MM.1S (cell line): ENCODE data around the gene BCL10.

Experiments
- DNase-seq: peaks from one replicate; pipeline ENCODE4 v3.0.0-alpha.2; 2015
- H2AFZ ChIP-seq: fragments of 300-600 bp; sonication (generic); 2 replicates; pipeline ENCODE4 v1.6.0; 2016; ENCODE audit warnings: antibody characterized with exemption, low read length
- H3F3A ChIP-seq: fragments of 300-600 bp; sonication (generic); 2 replicates; pipeline ENCODE4 v1.6.1; 2016; ENCODE audit warnings: mild to moderate bottlenecking, antibody characterized with exemption, low read length, moderate library complexity, mixed read lengths; ENCODE audit not compliant: insufficient read depth
- H3K27ac ChIP-seq: fragments of 300-600 bp; sonication (generic); 2 replicates; pipeline ENCODE4 v1.5.1; 2016; ENCODE audit warnings: mild to moderate bottlenecking, low read length
- H3K27me3 ChIP-seq: fragments of 300-600 bp; sonication (generic); replicated peaks from 2 replicates; pipeline ENCODE4 v1.6.0; 2016; ENCODE audit warnings: low read length; ENCODE audit not compliant: insufficient read depth
- H3K36me3 ChIP-seq: fragments of 300-600 bp; sonication (generic); replicated peaks from 2 replicates; pipeline ENCODE4 v1.6.1; 2016; ENCODE audit warnings: mild to moderate bottlenecking, low read length, mixed read lengths; ENCODE audit not compliant: insufficient read depth
- H3K4me1 ChIP-seq: fragments of 300-600 bp; sonication (generic); 2 replicates; pipeline ENCODE4 v1.6.1; 2016; ENCODE audit warnings: low read length, mixed read lengths
- H3K4me2 ChIP-seq: fragments of 300-600 bp; sonication (generic); 2 replicates; pipeline ENCODE4 v1.6.0; 2016; ENCODE audit warnings: low read depth, low read length
- H3K4me3 ChIP-seq: fragments of 300-600 bp; sonication (generic); 2 replicates; pipeline ENCODE4 v1.5.1; 2016; ENCODE audit warnings: low read length, mixed read lengths
- H3K79me2 ChIP-seq: fragments of 300-600 bp; sonication (generic); 2 replicates; pipeline ENCODE4 v1.6.1; 2016; ENCODE audit warnings: mixed run types, low read length, mixed read lengths
- H3K9ac ChIP-seq: fragments of 300-600 bp; sonication (generic); 2 replicates; pipeline ENCODE4 v1.6.1; 2016; ENCODE audit warnings: low read length, mixed read lengths
- H3K9me2 ChIP-seq: fragments of 300-600 bp; sonication (generic); replicated peaks from 2 replicates; pipeline ENCODE4 v1.6.1; 2016; ENCODE audit warnings: mild to moderate bottlenecking, low read length, mixed read lengths; ENCODE audit not compliant: insufficient read depth
- H3K9me3 ChIP-seq: fragments of 300-600 bp; sonication (generic); replicated peaks from 2 replicates; pipeline ENCODE4 v1.6.1; 2016; ENCODE audit warnings: mild to moderate bottlenecking, low read length, mixed read lengths; ENCODE audit not compliant: insufficient read depth
- H4K20me1 ChIP-seq: fragments of 300-600 bp; sonication (generic); 2 replicates; pipeline ENCODE4 v1.6.1; 2016; ENCODE audit warnings: mild to moderate bottlenecking, low read length, moderate library complexity, mixed read lengths; ENCODE audit not compliant: insufficient read depth
- CTCF ChIP-seq: fragments of 300-600 bp; sonication (generic); IDR thresholded peaks from 2 replicates; pipeline ENCODE4 v1.5.1; 2016; ENCODE audit warnings: antibody characterized with exemption, low read length, mixed read lengths
- EZH2 ChIP-seq: fragments of 300-600 bp; sonication (generic); optimal IDR thresholded peaks from 2 replicates; pipeline ENCODE3; 2017; ENCODE audit warnings: low read depth, mild to moderate bottlenecking, antibody characterized with exemption, low read length, mixed read lengths
- EZH2phosphoT487 ChIP-seq: fragments of 300-600 bp; sonication (generic); IDR thresholded peaks from 2 replicates; pipeline ENCODE4 v1.6.1; 2018; ENCODE audit warnings: antibody characterized with exemption, low read length

The BCL10 gene

GRCh38 chr1:85308833-85309350, 32.5 kb upstream of the BCL10 start:
- Histone ChIP-seq H3K9me3 (no peaks in the 10 kb centered on the region), H3K4me3 (peak overlapping the region; percentile 11), H3K27me3 (no peaks in the 10 kb centered on the region), H3K36me3 (no peaks in the 10 kb centered on the region), H3K27ac (no peak overlapping the region), H3K79me2 (no peaks in the 10 kb centered on the region), H4K20me1 (no peaks in the 10 kb centered on the region), H3K4me2 (peak overlapping the region; percentile 56; the same call in 1 of the 2 replicates), H3K4me1 (no peaks in the 10 kb centered on the region), H3K9me2 (no peaks in the 10 kb centered on the region), H2AFZ (no peak overlapping the region), H3F3A (no peaks in the 10 kb centered on the region), H3K9ac (no peak overlapping the region)
- no peak for TF ChIP-seq EZH2phosphoT487
- TF ChIP-seq CTCF = no peak
- no peak for TF ChIP-seq EZH2
- no peak for DNase-seq

GRCh38 chr1:85307987-85308832, 31.8 kb upstream of the BCL10 start:
- TF ChIP-seq CTCF (peak; percentile 87), EZH2 (no peak)
- Histone ChIP-seq H3F3A (no peaks in the 10 kb centered on the region), H3K36me3 (no peaks in the 10 kb centered on the region), H3K9me3 (no peaks in the 10 kb centered on the region), H3K9me2 (no peaks in the 10 kb centered on the region), H3K9ac (no peak overlapping the region), H3K27ac (no peak overlapping the region), H3K27me3 (no peaks in the 10 kb centered on the region), H3K4me1 (no peaks in the 10 kb centered on the region), H3K4me2 (peak overlapping the region; percentile 56), H3K79me2 (no peaks in the 10 kb centered on the region), H4K20me1 (no peaks in the 10 kb centered on the region), H3K4me3 (peak overlapping the region; percentile 11), H2AFZ (peak overlapping the region; percentile 8; the same call in 1 of the 2 replicates)
- DNase-seq = peak; percentile 61

- no peaks in the 10 kb centered on the region for H3F3A ChIP-seq
- H3K27ac ChIP-seq = no peak overlapping the region
- H3K9me2 ChIP-seq = no peaks in the 10 kb centered on the region
- H3K79me2 ChIP-seq = no peaks in the 10 kb centered on the region
- H3K4me2 ChIP-seq = no peak overlapping the region
- H4K20me1 ChIP-seq = no peaks in the 10 kb centered on the region
- no peak overlapping the region for H2AFZ ChIP-seq
- no peak for DNase-seq
- H3K9ac ChIP-seq = no peak overlapping the region
- no peaks in the 10 kb centered on the region for H3K4me1 ChIP-seq
- no peaks in the 10 kb centered on the region for H3K9me3 ChIP-seq
- no peaks in the 10 kb centered on the region for H3K27me3 ChIP-seq
- no peak for TF ChIP-seq EZH2phosphoT487
- no peak for TF ChIP-seq EZH2
- TF ChIP-seq CTCF = no peak
- H3K36me3 ChIP-seq = no peaks in the 10 kb centered on the region
- no peak overlapping the region for H3K4me3 ChIP-seq
Observed at GRCh38 chr1:85306236-85306635, 29.8 kb upstream of the BCL10 start.
